ENCODE data around the gene EYA4.

Gene EYA4

GRCh38 chr6:133544419-133544818, 303.3 kb downstream of the EYA4 start:
- TF ChIP-seq CTCF (IDR thresholded peaks at IDR 0.05; ENCODE audit: control insufficient read depth, extremely low read depth, insufficient read depth): no peak
- no peak overlapping the region for H3K4me3 ChIP-seq (ENCODE audit: low read depth, low read length)
- no peak for DNase-seq (ENCODE audit: low read depth)

GRCh38 chr6:133546098-133546497, 304.9 kb downstream of the EYA4 start:
- no peak overlapping the region for H3K4me3 ChIP-seq (ENCODE audit: low read depth, low read length)
- DNase-seq (ENCODE audit: low read depth): no peak
- TF ChIP-seq CTCF (IDR thresholded peaks at IDR 0.05; ENCODE audit: control insufficient read depth, extremely low read depth, insufficient read depth): no peak

GRCh38 chr6:133547136-133547535, 306.0 kb downstream of the EYA4 start:
- TF ChIP-seq CTCF (IDR thresholded peaks at IDR 0.05; ENCODE audit: control insufficient read depth, extremely low read depth, insufficient read depth): no peak
- DNase-seq (ENCODE audit: low read depth): no peak
- H3K4me3 ChIP-seq (ENCODE audit: low read depth, low read length): no peak overlapping the region

- H3K4me3 ChIP-seq (ENCODE audit: low read depth, low read length): no peak overlapping the region
Observed at GRCh38 chr6:133548423-133549159, 307.4 kb downstream of the EYA4 start.

GRCh38 chr6:133549371-133549801, 308.2 kb downstream of the EYA4 start:
- no peak overlapping the region for H3K4me3 ChIP-seq (ENCODE audit: low read depth, low read length)
- no peak for TF ChIP-seq CTCF (IDR thresholded peaks at IDR 0.05; ENCODE audit: control insufficient read depth, extremely low read depth, insufficient read depth)
- no peak for DNase-seq (ENCODE audit: low read depth)

More at GRCh38 chr6:133548423-133549159, 307.4 kb downstream of the EYA4 start:
- TF ChIP-seq CTCF (IDR thresholded peaks at IDR 0.05; ENCODE audit: control insufficient read depth, extremely low read depth, insufficient read depth): no peak
- DNase-seq (ENCODE audit: low read depth): peak; percentile 21

GRCh38 chr6:133550026-133550425, 308.9 kb downstream of the EYA4 start:
- no peak for TF ChIP-seq CTCF (IDR thresholded peaks at IDR 0.05; ENCODE audit: control insufficient read depth, extremely low read depth, insufficient read depth)
- no peak for DNase-seq (ENCODE audit: low read depth)
- no peak overlapping the region for H3K4me3 ChIP-seq (ENCODE audit: low read depth, low read length)

- no peak for TF ChIP-seq CTCF (IDR thresholded peaks at IDR 0.05; ENCODE audit: control insufficient read depth, extremely low read depth, insufficient read depth)
- no peak for DNase-seq (ENCODE audit: low read depth)
- H3K4me3 ChIP-seq (ENCODE audit: low read depth, low read length): no peak overlapping the region
Observed at GRCh38 chr6:133551436-133551835, 310.3 kb downstream of the EYA4 start.

Data from LNCaP clone FGC (cell line).